Thyroid gland (tissue), 4 donors: ENCODE measurements around the gene RYR3. TPM values are rescaled to one million over a fixed set of nuclear protein-coding genes. Genes with fewer than 3 reads are reported as not detected.

Source experiments
- DNase-seq, 2 donors: peaks; one replicate each; pipeline ENCODE4 v3.0.0-alpha.2; 2019
- H3K27ac ChIP-seq, 3 donors: fragments of 200-600 bp; sonication (generic); 1 replicate in 2 of 3; 2 replicates in 1 of 3; pipeline ENCODE4 v1.5.1; 2016 to 2019; ENCODE audit warnings: mild to moderate bottlenecking in 1 of 3, moderate library complexity in 1 of 3
- H3K27me3 ChIP-seq: fragments of 200-600 bp; sonication (generic); one replicate; pipeline ENCODE4 v1.5.1; 2019
- H3K36me3 ChIP-seq, 2 donors: fragments of 200-600 bp; sonication (generic); one replicate each; pipeline ENCODE4 v1.5.1; 2016 to 2019
- H3K4me1 ChIP-seq, 2 donors: fragments of 200-600 bp; sonication (generic); one replicate each; pipeline ENCODE4 v1.5.1; 2017 to 2019
- H3K4me3 ChIP-seq, 3 donors: fragments of 200-600 bp; sonication (generic); replicated peaks in 1 of 3; 1 replicate in 2 of 3; 2 replicates in 1 of 3; pipeline ENCODE4 v1.5.1; 2016; ENCODE audit warnings: mild to moderate bottlenecking in 1 of 3
- H3K9me3 ChIP-seq: fragments of 200-600 bp; sonication (generic); one replicate; pipeline ENCODE4 v1.5.1; 2017
- CTCF ChIP-seq, 6 experiments: fragments of 200-600 bp in 3 of 6; fragments of 450-650 bp in 3 of 6; sonication (generic) in 3 of 6; IDR thresholded peaks; one replicate each; pipeline ENCODE4 v1.5.1; 2016 to 2019; ENCODE audit warnings: antibody characterized with exemption in 6 of 6, mild to moderate bottlenecking in 2 of 6, inconsistent platforms in 1 of 6, moderate library complexity in 1 of 6
- POLR2A ChIP-seq, 2 donors: fragments of 450-650 bp; IDR thresholded peaks; one replicate each; pipeline ENCODE4 v1.6.1; 2017; ENCODE audit warnings: antibody characterized with exemption in 2 of 2, mild to moderate bottlenecking in 2 of 2, moderate library complexity in 1 of 2
- WGBS, 2 donors: methylation state at CpG; one replicate each; pipeline ENCODE4 v1.1.5; 2017; 5-methylcytosine and 5-hydroxymethylcytosine counted together
- intact Hi-C: fragments of 100-400 bp; cut with DNase I; formaldehyde crosslinking; loops from one replicate; pipeline ENCODE4 v1.15.1; 2023
- total RNA-seq, 4 donors: library from RNA; depleted of rRNA; stranded (reverse); fragments of >200 nt; gene quantifications; one replicate each; pipeline ENCODE4 v1.2.3, GENCODE V29; 2016

The RYR3 gene
- total RNA-seq, 4 donors from 2014 or later, result 0.27 to 4.2 (median 0.34) TPM

- DNase-seq, result no peak
- no peak for TF ChIP-seq CTCF (IDR thresholded peaks at IDR 0.05)
- TF ChIP-seq POLR2A (IDR thresholded peaks at IDR 0.05), result no peak
- Histone ChIP-seq H3K36me3 (no peaks in the 10 kb centered on the region), H3K4me1 (peaks cover 0 to 7% of the 10 kb centered on the region in 2 donors), H3K4me3 (no peak overlapping the region), H3K27me3 (no peaks in the 10 kb centered on the region), H3K9me3 (no peaks in the 10 kb centered on the region), H3K27ac (no peak overlapping the region)
- 67 to 77% methylated on average over 5 of the region's 5 CpGs for WGBS, 2 donors
- intact Hi-C loops, result no loop called here
These were observed 344.7 kb downstream of the RYR3 start for GRCh38 chr15:33655488-33655887.

GRCh38 chr15:33656168-33656567 is 345.4 kb downstream of the RYR3 start:
- 59 to 68% methylated on average over 6 of the region's 6 CpGs for WGBS, 2 donors
- Histone ChIP-seq H3K27me3 (no peaks in the 10 kb centered on the region), H3K9me3 (no peaks in the 10 kb centered on the region), H3K4me3 (no peak overlapping the region), H3K4me1 (peaks cover 0 to 13% of the 10 kb centered on the region in 2 donors), H3K36me3 (no peaks in the 10 kb centered on the region), H3K27ac (no peak overlapping the region)
- intact Hi-C loops, result no loop called here
- DNase-seq, result peak in 1 of 2 donors; percentile 16
- TF ChIP-seq POLR2A (IDR thresholded peaks at IDR 0.05), result no peak
- no peak for TF ChIP-seq CTCF (IDR thresholded peaks at IDR 0.05)

- H3K36me3 ChIP-seq, result no peaks in the 10 kb centered on the region
- H3K4me3 ChIP-seq, result no peak overlapping the region
- intact Hi-C loops, result no loop called here
- H3K4me1 ChIP-seq, result peaks cover 0 to 16% of the 10 kb centered on the region in 2 donors
- 91 to 97% methylated on average over 16 of the region's 16 CpGs for WGBS, 2 donors
- H3K27ac ChIP-seq, result no peak overlapping the region
- no peak for DNase-seq
- no peaks in the 10 kb centered on the region for H3K27me3 ChIP-seq
- no peak for TF ChIP-seq CTCF (IDR thresholded peaks at IDR 0.05)
- TF ChIP-seq POLR2A (IDR thresholded peaks at IDR 0.05), result no peak
- H3K9me3 ChIP-seq, result no peaks in the 10 kb centered on the region
These were observed 349.4 kb downstream of the RYR3 start for GRCh38 chr15:33660151-33660550.

GRCh38 chr15:33662014-33662413 is 351.2 kb downstream of the RYR3 start:
- Histone ChIP-seq H3K27me3 (no peaks in the 10 kb centered on the region), H3K27ac (no peak overlapping the region), H3K36me3 (no peaks in the 10 kb centered on the region), H3K4me3 (no peak overlapping the region), H3K9me3 (no peaks in the 10 kb centered on the region), H3K4me1 (peaks cover 0 to 23% of the 10 kb centered on the region in 2 donors)
- DNase-seq, result no peak
- intact Hi-C loops, result no loop called here
- no peak for TF ChIP-seq POLR2A (IDR thresholded peaks at IDR 0.05)
- WGBS, 2 donors, result 85 to 97% methylated on average over 6 to 14 of the region's 14 CpGs

- no peak for TF ChIP-seq CTCF (IDR thresholded peaks at IDR 0.05)
- TF ChIP-seq POLR2A (IDR thresholded peaks at IDR 0.05), result no peak
- intact Hi-C loops, result no loop called here
These were observed 354.2 kb downstream of the RYR3 start for GRCh38 chr15:33664947-33665346.

GRCh38 chr15:33670567-33670966 is 359.8 kb downstream of the RYR3 start:
- Histone ChIP-seq H3K4me1 (peaks cover 0 to 7% of the 10 kb centered on the region in 2 donors), H3K27me3 (no peaks in the 10 kb centered on the region), H3K27ac (no peak overlapping the region), H3K36me3 (no peaks in the 10 kb centered on the region), H3K9me3 (no peaks in the 10 kb centered on the region), H3K4me3 (no peak overlapping the region)
- no peak for DNase-seq
- intact Hi-C loops, result no loop called here
- TF ChIP-seq CTCF (IDR thresholded peaks at IDR 0.05) (no peak), POLR2A (IDR thresholded peaks at IDR 0.05) (no peak)
- WGBS, 2 donors, result 63 to 72% methylated on average over 3 of the region's 3 CpGs

More at GRCh38 chr15:33664947-33665346, 354.2 kb downstream of the RYR3 start:
- WGBS, 2 donors, result 91 to 93% methylated on average over 2 of the region's 2 CpGs
- Histone ChIP-seq H3K27ac (no peak overlapping the region), H3K27me3 (no peaks in the 10 kb centered on the region), H3K9me3 (no peaks in the 10 kb centered on the region), H3K4me1 (peaks cover 0 to 20% of the 10 kb centered on the region in 2 donors), H3K36me3 (no peaks in the 10 kb centered on the region), H3K4me3 (no peak overlapping the region)
- DNase-seq, result no peak
